Neural cell (in vitro differentiated cells): ENCODE results near the gene HSD3B7.

Experiments
- EP300 ChIP-seq: fragments of 450-650 bp; conservative IDR thresholded peaks from 2 replicates; pipeline ENCODE4 v1.6.1; 2014; ENCODE audit warnings: antibody characterized with exemption, mild to moderate bottlenecking, moderate library complexity; ENCODE audit not compliant: poor library complexity, severe bottlenecking
- EZH2 ChIP-seq: fragments of 200-600, 300-800 bp; shearing (Covaris generic), sonication (generic); IDR thresholded peaks from 2 replicates; pipeline ENCODE4 v1.6.1; 2014; ENCODE audit warnings: antibody characterized with exemption, low read length, borderline replicate concordance, mild to moderate bottlenecking; ENCODE audit not compliant: insufficient read depth, poor library complexity, severe bottlenecking
- MXI1 ChIP-seq: fragments of 450-650 bp; conservative IDR thresholded peaks from 2 replicates; pipeline ENCODE4 v1.6.1; 2014; ENCODE audit warnings: antibody characterized with exemption, mild to moderate bottlenecking; ENCODE audit not compliant: poor library complexity, severe bottlenecking
- POLR2AphosphoS5 ChIP-seq: IDR thresholded peaks from 2 replicates; pipeline ENCODE4 v1.6.1; 2012
- RAD21 ChIP-seq: fragments of 450-650 bp; conservative IDR thresholded peaks from 2 replicates; pipeline ENCODE4 v1.6.1; 2014; ENCODE audit warnings: antibody characterized with exemption, mild to moderate bottlenecking, moderate library complexity
- SMC3 ChIP-seq: fragments of 450-650 bp; conservative IDR thresholded peaks from 2 replicates; pipeline ENCODE4 v1.6.1; 2014; ENCODE audit warnings: antibody characterized with exemption, mild to moderate bottlenecking, moderate library complexity; ENCODE audit not compliant: poor library complexity
- TAF1 ChIP-seq: IDR thresholded peaks from 2 replicates; pipeline ENCODE4 v1.6.1; 2012; ENCODE audit warnings: low read depth
- TF ChIP-seq, protein P1 (sequence below): fragments of 450-650 bp; IDR thresholded peaks from 2 replicates; pipeline ENCODE4 v1.5.1; 2014; ENCODE audit warnings: antibody characterized with exemption, mild to moderate bottlenecking, moderate library complexity; ENCODE audit not compliant: poor library complexity, severe bottlenecking
- TF ChIP-seq, protein P2 (sequence below): IDR thresholded peaks from 2 replicates; pipeline ENCODE4 v1.6.1; 2012; ENCODE audit warnings: borderline replicate concordance

- TF ChIP-seq, protein P1, sequence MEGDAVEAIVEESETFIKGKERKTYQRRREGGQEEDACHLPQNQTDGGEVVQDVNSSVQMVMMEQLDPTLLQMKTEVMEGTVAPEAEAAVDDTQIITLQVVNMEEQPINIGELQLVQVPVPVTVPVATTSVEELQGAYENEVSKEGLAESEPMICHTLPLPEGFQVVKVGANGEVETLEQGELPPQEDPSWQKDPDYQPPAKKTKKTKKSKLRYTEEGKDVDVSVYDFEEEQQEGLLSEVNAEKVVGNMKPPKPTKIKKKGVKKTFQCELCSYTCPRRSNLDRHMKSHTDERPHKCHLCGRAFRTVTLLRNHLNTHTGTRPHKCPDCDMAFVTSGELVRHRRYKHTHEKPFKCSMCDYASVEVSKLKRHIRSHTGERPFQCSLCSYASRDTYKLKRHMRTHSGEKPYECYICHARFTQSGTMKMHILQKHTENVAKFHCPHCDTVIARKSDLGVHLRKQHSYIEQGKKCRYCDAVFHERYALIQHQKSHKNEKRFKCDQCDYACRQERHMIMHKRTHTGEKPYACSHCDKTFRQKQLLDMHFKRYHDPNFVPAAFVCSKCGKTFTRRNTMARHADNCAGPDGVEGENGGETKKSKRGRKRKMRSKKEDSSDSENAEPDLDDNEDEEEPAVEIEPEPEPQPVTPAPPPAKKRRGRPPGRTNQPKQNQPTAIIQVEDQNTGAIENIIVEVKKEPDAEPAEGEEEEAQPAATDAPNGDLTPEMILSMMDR = no peak
- TF ChIP-seq TAF1 (no peak), RAD21 (no peak), SMC3 (no peak), MXI1 (no peak), EP300 (no peak), POLR2AphosphoS5 (no peak), EZH2 (no peak)
- TF ChIP-seq, protein P2, sequence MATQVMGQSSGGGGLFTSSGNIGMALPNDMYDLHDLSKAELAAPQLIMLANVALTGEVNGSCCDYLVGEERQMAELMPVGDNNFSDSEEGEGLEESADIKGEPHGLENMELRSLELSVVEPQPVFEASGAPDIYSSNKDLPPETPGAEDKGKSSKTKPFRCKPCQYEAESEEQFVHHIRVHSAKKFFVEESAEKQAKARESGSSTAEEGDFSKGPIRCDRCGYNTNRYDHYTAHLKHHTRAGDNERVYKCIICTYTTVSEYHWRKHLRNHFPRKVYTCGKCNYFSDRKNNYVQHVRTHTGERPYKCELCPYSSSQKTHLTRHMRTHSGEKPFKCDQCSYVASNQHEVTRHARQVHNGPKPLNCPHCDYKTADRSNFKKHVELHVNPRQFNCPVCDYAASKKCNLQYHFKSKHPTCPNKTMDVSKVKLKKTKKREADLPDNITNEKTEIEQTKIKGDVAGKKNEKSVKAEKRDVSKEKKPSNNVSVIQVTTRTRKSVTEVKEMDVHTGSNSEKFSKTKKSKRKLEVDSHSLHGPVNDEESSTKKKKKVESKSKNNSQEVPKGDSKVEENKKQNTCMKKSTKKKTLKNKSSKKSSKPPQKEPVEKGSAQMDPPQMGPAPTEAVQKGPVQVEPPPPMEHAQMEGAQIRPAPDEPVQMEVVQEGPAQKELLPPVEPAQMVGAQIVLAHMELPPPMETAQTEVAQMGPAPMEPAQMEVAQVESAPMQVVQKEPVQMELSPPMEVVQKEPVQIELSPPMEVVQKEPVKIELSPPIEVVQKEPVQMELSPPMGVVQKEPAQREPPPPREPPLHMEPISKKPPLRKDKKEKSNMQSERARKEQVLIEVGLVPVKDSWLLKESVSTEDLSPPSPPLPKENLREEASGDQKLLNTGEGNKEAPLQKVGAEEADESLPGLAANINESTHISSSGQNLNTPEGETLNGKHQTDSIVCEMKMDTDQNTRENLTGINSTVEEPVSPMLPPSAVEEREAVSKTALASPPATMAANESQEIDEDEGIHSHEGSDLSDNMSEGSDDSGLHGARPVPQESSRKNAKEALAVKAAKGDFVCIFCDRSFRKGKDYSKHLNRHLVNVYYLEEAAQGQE = no peak
Measured at GRCh38 chr16:31029272-31029671, 44.3 kb downstream of the HSD3B7 start.
